Activated gamma-delta T cell treated with anti-CD3 and anti-CD28 coated beads, Interleukin-2, amount 50 U/mL, for 16 hours (primary cell): ENCODE data around the gene DDX41.

Experiments used
- DNase-seq: peaks from one replicate; pipeline ENCODE4 v3.0.0-alpha.2; 2020; ENCODE audit warnings: low read depth

Gene DDX41

DNA sequence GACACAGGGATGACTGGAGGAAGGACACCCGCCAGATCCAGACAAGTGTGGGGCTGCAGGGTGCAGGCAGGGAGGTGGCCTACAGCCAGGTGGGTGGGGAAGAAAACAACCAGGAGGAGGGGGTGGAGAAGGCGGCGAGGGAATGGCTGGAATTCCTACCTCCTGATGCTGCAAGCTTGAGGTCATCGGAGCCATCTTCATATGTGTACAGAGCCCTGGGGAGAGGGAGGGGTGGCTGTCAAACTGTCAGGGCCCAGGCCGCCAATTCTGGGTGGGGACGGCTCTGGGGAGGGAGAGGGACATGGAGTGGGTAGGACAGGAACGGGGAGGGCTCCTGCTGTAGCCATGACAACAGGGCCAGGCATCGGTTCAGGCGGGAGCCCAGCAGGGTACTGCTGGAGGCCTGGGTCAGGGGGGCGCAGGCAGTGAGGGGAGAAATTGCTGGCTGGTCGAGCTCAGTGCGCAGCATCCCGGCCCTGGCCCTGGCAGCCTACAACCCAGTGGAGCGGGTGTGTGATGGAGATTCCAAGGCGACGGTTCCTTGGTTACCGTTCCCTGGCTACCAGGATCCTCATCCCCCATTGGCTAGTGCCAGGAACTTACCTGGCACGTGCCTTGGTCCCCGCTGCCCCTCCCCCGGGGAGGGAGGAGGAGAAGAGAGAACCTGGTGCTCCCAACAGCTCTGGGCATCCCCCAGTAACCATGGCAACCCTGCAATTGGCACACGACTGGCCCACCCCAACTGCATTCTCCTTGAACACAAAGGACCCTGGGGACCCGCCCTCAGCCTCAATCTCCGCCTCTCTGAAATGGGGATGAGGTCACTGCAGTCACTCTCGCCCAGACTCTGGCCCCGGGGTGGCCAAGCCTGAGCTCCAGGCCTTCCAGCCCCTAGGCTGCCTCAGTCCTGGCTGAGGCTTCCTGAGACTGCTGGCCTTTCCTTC, 47.8 kb downstream of the DDX41 start:
- DNase-seq = no peak

DNA sequence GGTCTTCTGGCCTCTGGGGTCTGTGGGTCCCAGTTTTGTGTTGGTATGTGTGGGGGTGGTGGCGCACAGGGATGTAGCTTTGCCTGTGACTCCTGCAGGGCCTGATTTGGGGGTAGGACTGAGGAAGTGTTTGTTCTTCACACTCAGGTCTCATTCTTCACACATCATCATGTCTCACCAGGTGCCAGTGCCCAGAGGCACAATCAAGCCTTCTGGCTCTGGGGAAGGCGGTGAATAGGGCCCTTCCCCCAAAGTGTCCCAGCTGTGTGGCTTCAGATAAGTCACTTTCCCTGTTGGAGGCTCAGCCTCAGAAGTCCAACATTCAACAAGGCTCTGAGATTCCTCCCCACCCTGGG, 48.5 kb downstream of the DDX41 start:
- no peak for DNase-seq

GRCh38 chr5:177467436-177467835, 49.3 kb downstream of the DDX41 start:
- no peak for DNase-seq

DNA sequence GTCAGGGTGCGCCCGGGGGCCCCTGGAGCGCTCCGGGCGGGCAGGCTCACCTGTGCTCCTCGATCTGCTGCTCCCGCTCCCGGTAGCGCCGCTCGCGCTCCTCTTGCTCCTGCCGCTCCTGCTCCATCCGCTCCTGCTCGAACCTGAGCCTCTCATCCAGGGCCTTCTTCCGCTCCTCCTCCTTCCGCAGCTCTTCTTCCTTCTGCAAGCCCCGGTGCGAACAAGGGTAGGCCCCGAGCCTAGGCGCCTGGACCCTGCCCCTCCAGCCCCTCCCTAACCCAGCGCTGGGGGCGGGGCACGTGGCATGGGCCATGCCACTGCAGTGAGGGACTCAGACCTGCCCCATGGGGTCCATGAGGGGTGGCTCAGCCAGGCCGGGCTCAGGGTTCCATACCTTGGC, 49.9 kb downstream of the DDX41 start:
- DNase-seq = no peak

DNA sequence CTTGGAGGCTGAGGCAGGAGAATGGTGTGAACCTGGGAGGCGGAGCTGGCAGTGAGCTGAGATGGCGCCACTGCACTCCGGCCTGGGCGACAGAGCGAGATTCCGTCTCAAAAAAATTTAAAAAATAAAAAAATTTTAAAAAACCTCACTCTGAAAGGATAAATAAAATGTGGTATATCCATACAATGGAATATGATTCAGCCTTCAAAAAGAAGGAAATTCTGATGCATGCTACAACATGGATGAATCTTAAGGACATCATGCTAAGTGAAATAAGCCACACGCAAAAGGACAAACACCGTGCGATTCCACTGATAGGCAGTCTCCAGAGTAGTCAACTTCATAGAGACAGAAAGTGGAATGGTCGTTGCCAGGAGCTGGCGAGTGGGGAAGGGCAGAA, 51.7 kb downstream of the DDX41 start:
- no peak for DNase-seq

GRCh38 chr5:177462021-177462670, 54.6 kb downstream of the DDX41 start:
- no peak for DNase-seq
